ENCODE results near the gene ESCO1. TPM values are rescaled to one million over a fixed set of nuclear protein-coding genes. Genes with fewer than 3 reads are reported as not detected.

Gene ESCO1
- total and polyA plus RNA-seq, 2 of the 13 experiments (the other 11 are each of a cell fraction or from before 2014, with no cell fraction given), result 6.3 to 19.4 TPM

DNA sequence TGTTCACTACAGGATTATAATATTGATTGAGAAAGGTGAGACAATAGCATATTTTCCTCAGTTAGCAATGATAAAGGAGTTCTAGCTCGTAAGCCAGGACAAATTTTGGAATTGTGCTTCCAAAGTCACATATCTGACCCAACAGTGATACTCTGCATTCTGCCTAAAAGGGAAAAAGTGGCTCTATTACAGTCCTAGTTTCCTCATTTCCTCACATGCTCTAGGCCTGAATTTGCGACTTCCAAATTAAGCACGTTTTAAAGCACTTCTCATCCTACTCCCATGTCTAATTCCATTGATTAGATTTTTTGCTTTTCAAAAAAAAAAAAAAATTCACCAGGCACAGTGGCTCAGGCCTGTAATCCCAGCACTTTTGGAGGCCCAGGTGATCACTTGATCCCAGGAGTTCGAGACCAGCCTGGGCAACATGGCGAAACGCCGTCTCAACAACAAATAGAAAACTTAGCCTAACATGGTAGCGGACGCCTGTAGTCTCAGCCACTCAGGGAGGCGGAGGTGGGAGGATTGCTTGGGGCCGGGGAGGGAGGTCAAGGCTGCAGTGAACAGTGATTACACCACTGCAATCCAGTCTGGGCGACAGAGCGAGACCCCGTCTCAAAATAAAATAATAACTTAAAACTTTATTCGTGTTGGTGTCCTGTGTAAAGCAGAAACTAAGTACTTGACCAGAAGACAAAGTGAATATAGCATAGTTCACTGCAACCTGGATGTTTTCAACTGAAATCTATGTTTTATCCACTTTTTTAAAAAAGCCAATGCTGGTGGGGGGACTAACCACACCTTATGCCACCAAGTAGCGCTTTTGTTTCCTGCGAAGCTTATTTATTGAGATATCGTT lies 1.5 kb downstream of the ESCO1 start (continued):
- no peak for TF ChIP-seq RNF219 (CRISPR knock-in tag; IDR thresholded peaks at IDR 0.05)
- TF ChIP-seq, protein P1, sequence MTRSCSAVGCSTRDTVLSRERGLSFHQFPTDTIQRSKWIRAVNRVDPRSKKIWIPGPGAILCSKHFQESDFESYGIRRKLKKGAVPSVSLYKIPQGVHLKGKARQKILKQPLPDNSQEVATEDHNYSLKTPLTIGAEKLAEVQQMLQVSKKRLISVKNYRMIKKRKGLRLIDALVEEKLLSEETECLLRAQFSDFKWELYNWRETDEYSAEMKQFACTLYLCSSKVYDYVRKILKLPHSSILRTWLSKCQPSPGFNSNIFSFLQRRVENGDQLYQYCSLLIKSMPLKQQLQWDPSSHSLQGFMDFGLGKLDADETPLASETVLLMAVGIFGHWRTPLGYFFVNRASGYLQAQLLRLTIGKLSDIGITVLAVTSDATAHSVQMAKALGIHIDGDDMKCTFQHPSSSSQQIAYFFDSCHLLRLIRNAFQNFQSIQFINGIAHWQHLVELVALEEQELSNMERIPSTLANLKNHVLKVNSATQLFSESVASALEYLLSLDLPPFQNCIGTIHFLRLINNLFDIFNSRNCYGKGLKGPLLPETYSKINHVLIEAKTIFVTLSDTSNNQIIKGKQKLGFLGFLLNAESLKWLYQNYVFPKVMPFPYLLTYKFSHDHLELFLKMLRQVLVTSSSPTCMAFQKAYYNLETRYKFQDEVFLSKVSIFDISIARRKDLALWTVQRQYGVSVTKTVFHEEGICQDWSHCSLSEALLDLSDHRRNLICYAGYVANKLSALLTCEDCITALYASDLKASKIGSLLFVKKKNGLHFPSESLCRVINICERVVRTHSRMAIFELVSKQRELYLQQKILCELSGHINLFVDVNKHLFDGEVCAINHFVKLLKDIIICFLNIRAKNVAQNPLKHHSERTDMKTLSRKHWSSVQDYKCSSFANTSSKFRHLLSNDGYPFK (CRISPR knock-in tag; IDR thresholded peaks at IDR 0.05; ENCODE audit: borderline replicate concordance), result no peak
- no peak for TF ChIP-seq ZNF264 (CRISPR knock-in tag; IDR thresholded peaks at IDR 0.05)
- TF ChIP-seq BORCS8-MEF2B (CRISPR knock-in tag; IDR thresholded peaks at IDR 0.05), result 0 out of 2 replicates have a peak, but pooled peaks have one; percentile 25
- no peak for TF ChIP-seq KDM6A (CRISPR knock-in tag; IDR thresholded peaks at IDR 0.05; ENCODE audit: low read depth)
- TF ChIP-seq ZNF549 (CRISPR knock-in tag; IDR thresholded peaks at IDR 0.05), result no peak
- TF ChIP-seq, protein P2, sequence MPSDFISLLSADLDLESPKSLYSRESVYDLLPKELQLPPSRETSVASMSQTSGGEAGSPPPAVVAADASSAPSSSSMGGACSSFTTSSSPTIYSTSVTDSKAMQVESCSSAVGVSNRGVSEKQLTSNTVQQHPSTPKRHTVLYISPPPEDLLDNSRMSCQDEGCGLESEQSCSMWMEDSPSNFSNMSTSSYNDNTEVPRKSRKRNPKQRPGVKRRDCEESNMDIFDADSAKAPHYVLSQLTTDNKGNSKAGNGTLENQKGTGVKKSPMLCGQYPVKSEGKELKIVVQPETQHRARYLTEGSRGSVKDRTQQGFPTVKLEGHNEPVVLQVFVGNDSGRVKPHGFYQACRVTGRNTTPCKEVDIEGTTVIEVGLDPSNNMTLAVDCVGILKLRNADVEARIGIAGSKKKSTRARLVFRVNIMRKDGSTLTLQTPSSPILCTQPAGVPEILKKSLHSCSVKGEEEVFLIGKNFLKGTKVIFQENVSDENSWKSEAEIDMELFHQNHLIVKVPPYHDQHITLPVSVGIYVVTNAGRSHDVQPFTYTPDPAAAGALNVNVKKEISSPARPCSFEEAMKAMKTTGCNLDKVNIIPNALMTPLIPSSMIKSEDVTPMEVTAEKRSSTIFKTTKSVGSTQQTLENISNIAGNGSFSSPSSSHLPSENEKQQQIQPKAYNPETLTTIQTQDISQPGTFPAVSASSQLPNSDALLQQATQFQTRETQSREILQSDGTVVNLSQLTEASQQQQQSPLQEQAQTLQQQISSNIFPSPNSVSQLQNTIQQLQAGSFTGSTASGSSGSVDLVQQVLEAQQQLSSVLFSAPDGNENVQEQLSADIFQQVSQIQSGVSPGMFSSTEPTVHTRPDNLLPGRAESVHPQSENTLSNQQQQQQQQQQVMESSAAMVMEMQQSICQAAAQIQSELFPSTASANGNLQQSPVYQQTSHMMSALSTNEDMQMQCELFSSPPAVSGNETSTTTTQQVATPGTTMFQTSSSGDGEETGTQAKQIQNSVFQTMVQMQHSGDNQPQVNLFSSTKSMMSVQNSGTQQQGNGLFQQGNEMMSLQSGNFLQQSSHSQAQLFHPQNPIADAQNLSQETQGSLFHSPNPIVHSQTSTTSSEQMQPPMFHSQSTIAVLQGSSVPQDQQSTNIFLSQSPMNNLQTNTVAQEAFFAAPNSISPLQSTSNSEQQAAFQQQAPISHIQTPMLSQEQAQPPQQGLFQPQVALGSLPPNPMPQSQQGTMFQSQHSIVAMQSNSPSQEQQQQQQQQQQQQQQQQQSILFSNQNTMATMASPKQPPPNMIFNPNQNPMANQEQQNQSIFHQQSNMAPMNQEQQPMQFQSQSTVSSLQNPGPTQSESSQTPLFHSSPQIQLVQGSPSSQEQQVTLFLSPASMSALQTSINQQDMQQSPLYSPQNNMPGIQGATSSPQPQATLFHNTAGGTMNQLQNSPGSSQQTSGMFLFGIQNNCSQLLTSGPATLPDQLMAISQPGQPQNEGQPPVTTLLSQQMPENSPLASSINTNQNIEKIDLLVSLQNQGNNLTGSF (CRISPR knock-in tag; IDR thresholded peaks at IDR 0.05), result no peak
- TF ChIP-seq HNRNPH1 (optimal IDR thresholded peaks at IDR 0.05; ENCODE audit: low read depth, low read length), result no peak
- TF ChIP-seq ZBTB42 (CRISPR knock-in tag; IDR thresholded peaks at IDR 0.05), result no peak
- no peak for TF ChIP-seq ZBTB7B (CRISPR knock-in tag; IDR thresholded peaks at IDR 0.05)
- no peak for TF ChIP-seq ZNF20 (CRISPR knock-in tag; IDR thresholded peaks at IDR 0.05)
- no peak for TF ChIP-seq KLF12 (CRISPR knock-in tag; IDR thresholded peaks at IDR 0.05; ENCODE audit: borderline replicate concordance)
- no peak for TF ChIP-seq PAF1 (CRISPR knock-in tag; IDR thresholded peaks at IDR 0.05)
- no peak for TF ChIP-seq ZNF839 (CRISPR knock-in tag; IDR thresholded peaks at IDR 0.05; ENCODE audit: borderline replicate concordance)
- TF ChIP-seq, protein P3, sequence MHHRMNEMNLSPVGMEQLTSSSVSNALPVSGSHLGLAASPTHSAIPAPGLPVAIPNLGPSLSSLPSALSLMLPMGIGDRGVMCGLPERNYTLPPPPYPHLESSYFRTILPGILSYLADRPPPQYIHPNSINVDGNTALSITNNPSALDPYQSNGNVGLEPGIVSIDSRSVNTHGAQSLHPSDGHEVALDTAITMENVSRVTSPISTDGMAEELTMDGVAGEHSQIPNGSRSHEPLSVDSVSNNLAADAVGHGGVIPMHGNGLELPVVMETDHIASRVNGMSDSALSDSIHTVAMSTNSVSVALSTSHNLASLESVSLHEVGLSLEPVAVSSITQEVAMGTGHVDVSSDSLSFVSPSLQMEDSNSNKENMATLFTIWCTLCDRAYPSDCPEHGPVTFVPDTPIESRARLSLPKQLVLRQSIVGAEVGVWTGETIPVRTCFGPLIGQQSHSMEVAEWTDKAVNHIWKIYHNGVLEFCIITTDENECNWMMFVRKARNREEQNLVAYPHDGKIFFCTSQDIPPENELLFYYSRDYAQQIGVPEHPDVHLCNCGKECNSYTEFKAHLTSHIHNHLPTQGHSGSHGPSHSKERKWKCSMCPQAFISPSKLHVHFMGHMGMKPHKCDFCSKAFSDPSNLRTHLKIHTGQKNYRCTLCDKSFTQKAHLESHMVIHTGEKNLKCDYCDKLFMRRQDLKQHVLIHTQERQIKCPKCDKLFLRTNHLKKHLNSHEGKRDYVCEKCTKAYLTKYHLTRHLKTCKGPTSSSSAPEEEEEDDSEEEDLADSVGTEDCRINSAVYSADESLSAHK (CRISPR knock-in tag; IDR thresholded peaks at IDR 0.05; ENCODE audit: borderline replicate concordance), result no peak
- no peak for TF ChIP-seq ZNF569 (CRISPR knock-in tag; IDR thresholded peaks at IDR 0.05; ENCODE audit: borderline replicate concordance)
